ENCODE measurements around the gene CCSER2.
"Not testable (repeated sequence)": the region's sequence is repeated elsewhere in the genome, so short reads cannot be mapped to it uniquely, and the experiment has no call there.

Gene CCSER2

GRCh38 chr10:84469470-84469869, 141.1 kb downstream of the CCSER2 start:
- no peak for DNase-seq

GRCh38 chr10:84473136-84473535, 144.7 kb downstream of the CCSER2 start:
- no peak for DNase-seq

GRCh38 chr10:84477398-84478128, 149.2 kb downstream of the CCSER2 start:
- no peak for DNase-seq

GRCh38 chr10:84478151-84478550, 149.8 kb downstream of the CCSER2 start:
- no peak for DNase-seq

- no peak for DNase-seq
Measured at GRCh38 chr10:84478679-84479078, 150.3 kb downstream of the CCSER2 start.

GRCh38 chr10:84484541-84484940, 156.2 kb downstream of the CCSER2 start:
- DNase-seq: no peak

GRCh38 chr10:84493361-84493760, 165.0 kb downstream of the CCSER2 start:
- no peak for DNase-seq

GRCh38 chr10:84493951-84494848, 165.8 kb downstream of the CCSER2 start:
- DNase-seq: no peak

GRCh38 chr10:84494849-84495180, 166.4 kb downstream of the CCSER2 start:
- no peak for DNase-seq

GRCh38 chr10:84497978-84498377, 169.6 kb downstream of the CCSER2 start:
- no peak for DNase-seq

GRCh38 chr10:84499039-84499438, 170.7 kb downstream of the CCSER2 start:
- not testable (repeated sequence) for DNase-seq

GRCh38 chr10:84499846-84500245, 171.5 kb downstream of the CCSER2 start:
- DNase-seq: no peak

GRCh38 chr10:84510121-84510520, 181.7 kb downstream of the CCSER2 start:
- DNase-seq: no peak

GRCh38 chr10:84511106-84511505, 182.7 kb downstream of the CCSER2 start:
- no peak for DNase-seq

GRCh38 chr10:84511709-84512285, 183.4 kb downstream of the CCSER2 start:
- DNase-seq: no peak

GRCh38 chr10:84517554-84517953, 189.2 kb downstream of the CCSER2 start:
- no peak for DNase-seq

- DNase-seq: no peak
Measured at GRCh38 chr10:84519235-84519634, 190.8 kb downstream of the CCSER2 start.

GRCh38 chr10:84521013-84521412, 192.6 kb downstream of the CCSER2 start:
- no peak for DNase-seq

- no peak for DNase-seq
Measured at GRCh38 chr10:84521468-84521867, 193.1 kb downstream of the CCSER2 start.

GRCh38 chr10:84522612-84523462, 194.4 kb downstream of the CCSER2 start:
- DNase-seq: no peak

GRCh38 chr10:84523526-84523925, 195.1 kb downstream of the CCSER2 start:
- DNase-seq: no peak

GRCh38 chr10:84524435-84524834, 196.0 kb downstream of the CCSER2 start:
- no peak for DNase-seq

All from activated CD4-positive, alpha-beta T cell treated with anti-CD3 and anti-CD28 coated beads for 1 hour (primary cell).